ENCODE results near the gene SLC22A23.

GRCh38 chr6:3323148-3323547 is 133.7 kb downstream of the SLC22A23 start:
- TF ChIP-seq CTCF (IDR thresholded peaks at IDR 0.05) = no peak
- TF ChIP-seq POLR2A (IDR thresholded peaks at IDR 0.05) = no peak
